HepG2 (cell line): ENCODE results near the gene SLC25A10. TPM values are rescaled to one million over a fixed set of nuclear protein-coding genes. Genes with fewer than 3 reads are reported as not detected.

Experiments
- ATAC-seq: fragments of 200-7000 bp; cut with Tn5 transposase; 3 replicates; pipeline ENCODE4 v1.9.1; 2020; ENCODE audit warnings: mild to moderate bottlenecking, moderate library complexity
- BruUV-seq: library from RNA; stranded (reverse); fragments of 400-500 nt; replicated peaks from 2 replicates; lab custom pipeline; 2021; lab: Mats Ljungman, UMichigan
- CTCF ChIA-PET: fragments of 300-600 bp; formaldehyde crosslinking; extraction: SDS; loops from one replicate; lab custom pipeline; 2021; ENCODE audit warnings: low total read pairs, inconsistent platforms, low intra/inter-chr PET ratio; lab: Yijun Ruan, JAX
- POLR2A ChIA-PET: fragments of 350-600 bp; sonication (Branson Sonifier 250); formaldehyde crosslinking; loops from one replicate; lab custom pipeline; 2020; ENCODE audit warnings: antibody characterized with exemption, inconsistent platforms; lab: Yijun Ruan, JAX
- DNase-seq: peaks from one replicate; pipeline ENCODE4 v3.0.0-alpha.2; 2015; ENCODE audit warnings: low spot score
- FAIRE-seq: peaks from 3 replicates; lab custom pipeline; 2011; peaks lifted over from hg19 to GRCh38; lab: Jason Lieb, UNC
- H2AFZ ChIP-seq: one replicate; pipeline ENCODE4 v1.6.1; 2011; ENCODE audit warnings: low read length, inconsistent platforms
- H3K27ac ChIP-seq: fragments of 300-600 bp; 3 replicates; pipeline ENCODE4 v1.8.0; 2011; ENCODE audit warnings: mixed run types, mild to moderate bottlenecking, mixed read lengths, low read length, inconsistent platforms; ENCODE audit not compliant: insufficient read depth; ENCODE audit errors: extremely low read length
- H3K27me3 ChIP-seq, 2 experiments: fragments of 200-600 bp in 1 of 2; 2 replicates in 1 of 2; 3 replicates in 1 of 2; pipeline versions ENCODE4 v1.6.0 to v1.8.0; 2011; ENCODE audit warnings: low read length in 2 of 2, mild to moderate bottlenecking in 2 of 2, moderate library complexity in 2 of 2, inconsistent platforms in 1 of 2; ENCODE audit not compliant: insufficient read depth in 2 of 2, control insufficient read depth in 1 of 2
- H3K36me3 ChIP-seq, 2 experiments: fragments of 200-600 bp in 1 of 2; replicated peaks in 1 of 2; 2 replicates in 1 of 2; 3 replicates in 1 of 2; pipeline versions ENCODE4 v1.5.1 to v1.8.0; 2011; ENCODE audit warnings: low read length in 2 of 2, inconsistent platforms in 1 of 2; ENCODE audit not compliant: insufficient read depth in 2 of 2, control insufficient read depth in 1 of 2
- H3K4me1 ChIP-seq: 2 replicates; pipeline ENCODE4 v1.5.1; 2012; ENCODE audit warnings: low read length, inconsistent platforms; ENCODE audit not compliant: insufficient read depth
- H3K4me2 ChIP-seq: 2 replicates; pipeline ENCODE4 v1.6.0; 2011; ENCODE audit warnings: low read depth, low read length, inconsistent platforms
- H3K4me3 ChIP-seq, 3 experiments: fragments of 200-600 bp in 1 of 3; sonication (generic), shearing (Covaris generic) in 1 of 3; replicated peaks in 1 of 3; 2 replicates each; pipeline ENCODE4 v1.5.1; 2011 to 2016; ENCODE audit warnings: low read length in 3 of 3, inconsistent platforms in 2 of 3, low read depth in 2 of 3, mild to moderate bottlenecking in 2 of 3, control low read depth in 1 of 3, mixed read lengths in 1 of 3; ENCODE audit not compliant: insufficient read depth in 1 of 3
- H3K79me2 ChIP-seq: one replicate; pipeline ENCODE4 v1.6.1; 2011; ENCODE audit warnings: low read length, inconsistent platforms; ENCODE audit not compliant: insufficient read depth
- H3K9ac ChIP-seq: 2 replicates; pipeline ENCODE4 v1.6.0; 2011; ENCODE audit warnings: mild to moderate bottlenecking, low read depth, low read length, inconsistent platforms; ENCODE audit not compliant: insufficient read depth
- H3K9me3 ChIP-seq: 2 replicates; pipeline ENCODE4 v1.5.1; 2012; ENCODE audit warnings: mild to moderate bottlenecking, low read length
- H4K20me1 ChIP-seq: 2 replicates; pipeline ENCODE4 v1.6.0; 2011; ENCODE audit warnings: inconsistent platforms, mild to moderate bottlenecking, low read length, moderate library complexity; ENCODE audit not compliant: insufficient read depth
- AGO2 ChIP-seq: fragments of 200-400 bp; formaldehyde crosslinking; optimal IDR thresholded peaks from 2 replicates; pipeline ENCODE3; 2017; ENCODE audit warnings: mild to moderate bottlenecking, low read depth, low read length, moderate library complexity
- RBFOX2 ChIP-seq: fragments of 200-400 bp; formaldehyde crosslinking; IDR thresholded peaks from 2 replicates; pipeline ENCODE4 v1.6.1; 2017; ENCODE audit warnings: low read depth, mild to moderate bottlenecking, low read length
- ZNF143 ChIP-seq: sonication (generic); formaldehyde crosslinking; IDR thresholded peaks from 2 replicates; pipeline ENCODE4 v1.4.0; 2020; ENCODE audit warnings: missing genetic modification reagents
- ZNF33B ChIP-seq: sonication (generic); formaldehyde crosslinking; IDR thresholded peaks from 2 replicates; pipeline ENCODE4 v1.5.1; 2020; ENCODE audit warnings: mild to moderate bottlenecking, missing genetic modification reagents
- ZNF687 ChIP-seq: sonication (generic); formaldehyde crosslinking; IDR thresholded peaks from 2 replicates; pipeline ENCODE4 v1.5.1; 2020; ENCODE audit warnings: mild to moderate bottlenecking, missing genetic modification reagents, moderate library complexity
- WGBS: methylation state at CpG from one replicate; pipeline ENCODE4 v1.1.6; 2017; ENCODE audit warnings: low lambda C conversion rate; 5-methylcytosine and 5-hydroxymethylcytosine counted together
- in situ Hi-C: cut with HindIII; loops from 2 replicates; pipeline ENCODE4 v1.10.0; 2017; ENCODE audit warnings: low pct_unique_long_range_greater_than_20kb; ENCODE audit not compliant: extremely low pct_ligation_motif_present
- intact Hi-C: fragments of 100-400 bp; cut with micrococcal nuclease; formaldehyde crosslinking; loops from one replicate; pipeline ENCODE4 v1.10.0; 2022; ENCODE audit not compliant: unreplicated experiment
- polyA plus RNA-seq, 8 experiments: library from polyadenylated mRNA; depleted of rRNA in 3 of 8; stranded (reverse) in 7 of 8; unstranded in 1 of 8; fragments of >200 nt; fragmentation: Illumina TruSeq in 4 of 8; extraction: Trizol in 4 of 8; gene quantifications; 2 replicates each; pipeline versions ENCODE4 v1.2.1 to v1.2.3, GENCODE V29; 2011 to 2016; ENCODE audit warnings: low read depth in 4 of 8, missing spikeins in 1 of 8, mixed read lengths in 1 of 8; ENCODE audit not compliant: insufficient read depth in 1 of 8
- total RNA-seq, 5 experiments: library from RNA; depleted of rRNA; stranded (reverse); fragments of >200 nt; fragmentation: Illumina TruSeq; extraction: Trizol; gene quantifications; 2 replicates each; pipeline ENCODE4 v1.2.3, GENCODE V29; 2016; ENCODE audit warnings: low read depth in 1 of 5

The SLC25A10 gene
- total and polyA plus RNA-seq, 2 of the 13 experiments (the other 11 are each of a cell fraction or from before 2014, with no cell fraction given), result 46.5 to 140 TPM

- intact Hi-C loops (no loop called here), in situ Hi-C loops (no loop called here)
Observed at GRCh38 chr17:81686614-81687013, 25.5 kb upstream of the SLC25A10 start.

More at GRCh38 chr17:81686614-81687013, 25.5 kb upstream of the SLC25A10 start:
- Histone ChIP-seq H3K27ac (no peak overlapping the region), H3K4me3 (no peak overlapping the region), H3K9me3 (no peaks in the 10 kb centered on the region), H3K36me3 (peaks cover 47 to 60% of the 10 kb centered on the region in 2 experiments; a peak in 4 of 5 replicates), H4K20me1 (no peaks in the 10 kb centered on the region), H3K4me2 (no peak overlapping the region), H3K4me1 (peaks cover 26% of the 10 kb centered on the region), H3K79me2 (peaks cover 35% of the 10 kb centered on the region), H2AFZ (no peak overlapping the region), H3K27me3 (no peaks in the 10 kb centered on the region; a peak in 1 of 5 replicates), H3K9ac (no peak overlapping the region)
- TF ChIP-seq ZNF143 (CRISPR knock-in tag) (no peak), ZNF687 (CRISPR knock-in tag) (0 out of 2 replicates have a peak, but pooled peaks have one; percentile 2), RBFOX2 (0 out of 2 replicates have a peak, but pooled peaks have one; percentile 9), AGO2 (peak; percentile 33), ZNF33B (CRISPR knock-in tag) (no peak)
- POLR2A ChIA-PET, result interaction anchor here (1.8 kb wide), 1 partner anchor 16 kb away, joined by 6 read pairs; the partner anchor contains the start of gene MRPL12
- DNase-seq (no peak), ATAC-seq (no peak), FAIRE-seq (no peak)
- 95% methylated on average over 17 of the region's 20 CpGs for WGBS
- BruUV-seq, result no TSS peak
- CTCF ChIA-PET, result no interaction called here
